Measurements from ENCODE around the gene TMEM117.
"Not testable (repeated sequence)": the region's sequence is repeated elsewhere in the genome, so short reads cannot be mapped to it uniquely, and the experiment has no call there.

TMEM117 gene

DNA sequence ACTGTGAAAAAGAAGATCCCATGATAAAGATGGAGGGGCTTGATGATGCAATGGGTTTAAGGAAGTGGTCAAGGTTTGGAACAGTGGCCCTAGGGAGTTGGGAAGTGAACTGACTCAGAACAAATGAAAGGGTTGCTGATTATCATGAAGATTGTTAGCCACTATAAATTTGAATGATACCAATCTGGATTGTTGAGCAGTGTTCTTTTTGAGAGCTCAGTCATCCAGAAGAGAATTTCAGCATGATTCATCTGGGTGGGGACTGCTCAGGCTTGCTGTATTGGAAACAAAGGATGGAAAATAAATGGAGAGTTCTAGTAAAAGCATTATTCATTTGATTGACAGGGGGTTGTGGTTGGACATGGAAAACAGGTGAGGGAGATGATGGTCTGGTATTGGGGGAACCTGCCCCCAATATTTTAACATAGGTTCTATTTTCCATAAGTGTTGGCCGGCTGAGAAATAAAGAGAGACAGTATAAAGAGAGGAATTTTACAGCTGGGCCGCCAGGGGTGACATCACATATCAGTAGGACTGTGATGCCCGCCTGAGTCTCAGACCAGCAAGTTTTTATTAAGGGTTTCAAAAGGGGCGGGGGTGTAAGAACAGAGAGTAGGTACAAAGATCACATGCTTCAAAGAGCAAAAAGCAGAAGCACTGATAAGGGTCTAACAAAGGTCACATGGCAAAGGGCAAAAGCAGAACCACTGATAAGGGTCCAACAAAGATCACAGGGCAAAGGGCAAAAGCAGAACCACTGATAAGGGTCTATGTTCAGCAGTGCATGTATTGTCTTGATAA lies 11.7 kb downstream of the TMEM117 start:
- not testable (repeated sequence) for H3K4me1 ChIP-seq (ENCODE audit: insufficient read depth, low read length); H3K4me3 ChIP-seq (ENCODE audit: low read depth in 1 of 2, low read length in 2 of 2); H3K27me3 ChIP-seq (ENCODE audit: control insufficient read depth in 1 of 2, insufficient read depth in 2 of 2, low read length in 2 of 2); H3K9ac ChIP-seq (ENCODE audit: low read length); H3K27ac ChIP-seq (ENCODE audit: low read depth, low read length); H3K36me3 ChIP-seq (ENCODE audit: insufficient read depth, low read length); H3K9me3 ChIP-seq (ENCODE audit: low read length)

DNA sequence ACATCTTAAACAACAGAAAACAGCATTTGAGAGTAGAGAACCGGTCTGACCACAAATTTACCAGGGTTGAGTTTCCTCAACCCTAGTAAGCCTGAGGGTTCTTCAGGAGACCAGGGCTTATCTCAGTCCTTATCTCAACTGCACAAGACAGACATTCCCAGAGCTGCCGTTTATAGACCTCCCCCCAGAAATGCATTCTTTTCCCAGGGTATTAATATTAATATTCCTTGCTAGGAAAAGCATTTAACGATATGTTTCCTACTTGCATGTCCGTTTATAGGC lies 12.3 kb downstream of the TMEM117 start:
- Histone ChIP-seq H3K9ac (ENCODE audit: low read length) (no peak overlapping the region), H3K4me1 (ENCODE audit: insufficient read depth, low read length) (no peaks in the 10 kb centered on the region), H3K9me3 (ENCODE audit: low read length) (no peaks in the 10 kb centered on the region), H3K36me3 (ENCODE audit: insufficient read depth, low read length) (no peaks in the 10 kb centered on the region), H3K4me3 (ENCODE audit: low read depth in 1 of 2, low read length in 2 of 2) (no peak overlapping the region), H3K27me3 (ENCODE audit: control insufficient read depth in 1 of 2, insufficient read depth in 2 of 2, low read length in 2 of 2) (no peaks in the 10 kb centered on the region), H3K27ac (ENCODE audit: low read depth, low read length) (no peak overlapping the region)

DNA sequence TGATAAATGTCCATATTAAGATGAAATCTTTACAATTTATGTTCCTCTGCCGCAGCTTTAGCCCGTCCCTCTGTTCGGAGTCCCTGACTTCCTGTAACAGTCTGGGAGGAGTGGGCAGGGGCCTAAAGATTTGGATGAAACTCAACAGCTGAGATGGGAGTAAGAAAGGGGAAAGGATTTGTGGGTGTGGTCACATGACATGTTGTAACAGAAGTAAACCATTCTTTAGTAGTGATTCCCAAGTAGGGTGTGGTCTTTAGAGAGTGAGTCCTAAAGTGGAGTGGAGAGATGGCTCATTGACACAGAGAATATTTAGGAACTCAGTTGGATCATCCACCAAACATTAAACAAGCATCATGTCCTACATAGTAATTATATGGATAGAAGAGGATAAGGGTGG lies 12.9 kb downstream of the TMEM117 start:
- no peak overlapping the region for H3K9ac ChIP-seq (ENCODE audit: low read length)
- H3K27me3 ChIP-seq (ENCODE audit: control insufficient read depth in 1 of 2, insufficient read depth in 2 of 2, low read length in 2 of 2), result no peaks in the 10 kb centered on the region
- H3K27ac ChIP-seq (ENCODE audit: low read depth, low read length), result no peak overlapping the region
- no peaks in the 10 kb centered on the region for H3K4me1 ChIP-seq (ENCODE audit: insufficient read depth, low read length)
- no peak overlapping the region for H3K4me3 ChIP-seq (ENCODE audit: low read depth in 1 of 2, low read length in 2 of 2)
- no peaks in the 10 kb centered on the region for H3K9me3 ChIP-seq (ENCODE audit: low read length)
- H3K36me3 ChIP-seq (ENCODE audit: insufficient read depth, low read length), result no peaks in the 10 kb centered on the region

DNA sequence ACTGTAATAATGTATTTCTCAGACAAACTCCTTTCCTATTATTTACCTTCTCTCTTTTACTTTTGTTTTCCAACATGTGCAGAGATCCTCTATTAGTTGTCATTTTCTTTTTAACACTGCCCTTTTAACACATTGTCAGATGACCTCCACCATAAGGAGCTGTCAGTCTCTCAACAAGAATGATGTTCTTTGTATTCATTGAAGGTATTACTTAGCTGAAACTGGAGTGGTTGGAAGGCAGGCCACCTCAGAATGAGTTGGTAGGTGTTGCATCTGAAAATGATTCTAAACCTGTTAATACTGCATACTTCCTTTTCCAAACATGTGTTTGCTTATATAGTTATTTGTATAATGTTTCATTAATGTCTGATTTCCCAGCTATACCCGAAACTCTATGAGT lies 16.9 kb downstream of the TMEM117 start:
- H3K9ac ChIP-seq (ENCODE audit: low read length), result no peak overlapping the region
- no peaks in the 10 kb centered on the region for H3K9me3 ChIP-seq (ENCODE audit: low read length)
- no peak overlapping the region for H3K27ac ChIP-seq (ENCODE audit: low read depth, low read length)
- H3K36me3 ChIP-seq (ENCODE audit: insufficient read depth, low read length), result no peaks in the 10 kb centered on the region
- no peaks in the 10 kb centered on the region for H3K4me1 ChIP-seq (ENCODE audit: insufficient read depth, low read length)
- H3K4me3 ChIP-seq (ENCODE audit: low read depth in 1 of 2, low read length in 2 of 2), result no peak overlapping the region
- H3K27me3 ChIP-seq (ENCODE audit: control insufficient read depth in 1 of 2, insufficient read depth in 2 of 2, low read length in 2 of 2), result no peaks in the 10 kb centered on the region

DNA sequence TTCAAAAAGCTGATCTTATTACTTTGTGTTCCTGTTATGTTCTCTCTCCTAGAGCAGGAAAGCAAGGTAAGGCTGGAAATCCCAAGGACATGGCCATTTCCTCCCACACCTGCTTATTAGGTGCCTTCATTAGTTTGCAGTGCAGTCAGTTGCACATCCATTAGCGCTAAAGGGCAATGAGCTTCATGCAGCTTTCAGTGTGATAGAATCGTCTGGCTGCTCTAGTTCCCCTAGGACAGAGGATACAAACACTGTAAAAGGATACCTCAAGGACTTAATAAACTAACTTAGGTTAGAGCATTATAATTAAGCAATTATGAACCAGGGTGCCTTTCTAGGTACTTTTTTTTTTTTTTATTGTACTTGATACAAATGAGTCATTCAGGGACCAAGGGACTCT lies 21.1 kb downstream of the TMEM117 start:
- Histone ChIP-seq H3K4me3 (ENCODE audit: low read depth in 1 of 2, low read length in 2 of 2) (no peak overlapping the region), H3K9me3 (ENCODE audit: low read length) (no peaks in the 10 kb centered on the region), H3K36me3 (ENCODE audit: insufficient read depth, low read length) (no peaks in the 10 kb centered on the region), H3K27me3 (ENCODE audit: control insufficient read depth in 1 of 2, insufficient read depth in 2 of 2, low read length in 2 of 2) (no peaks in the 10 kb centered on the region), H3K9ac (ENCODE audit: low read length) (no peak overlapping the region), H3K27ac (ENCODE audit: low read depth, low read length) (no peak overlapping the region), H3K4me1 (ENCODE audit: insufficient read depth, low read length) (no peaks in the 10 kb centered on the region)

DNA sequence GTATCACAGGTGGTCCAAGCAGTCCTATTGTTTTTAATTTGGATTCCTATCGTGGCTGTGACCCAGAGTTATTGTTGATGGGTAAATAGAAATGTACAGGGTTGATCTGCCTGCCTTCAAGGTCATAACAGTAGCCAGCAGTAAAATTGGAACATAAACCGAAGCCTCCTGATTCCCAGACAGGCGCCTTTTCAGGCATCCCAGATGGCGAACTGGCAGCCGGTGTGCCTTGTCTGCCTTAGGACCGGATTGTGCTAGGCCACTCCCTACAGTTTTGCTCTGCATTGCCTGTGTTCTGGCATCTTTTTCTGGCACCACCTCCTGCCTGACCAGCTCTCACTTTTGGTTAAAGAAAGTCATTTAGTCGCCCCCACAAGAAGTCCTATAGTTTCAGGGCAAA lies 22.2 kb downstream of the TMEM117 start:
- H3K27me3 ChIP-seq (ENCODE audit: control insufficient read depth in 1 of 2, insufficient read depth in 2 of 2, low read length in 2 of 2), result no peaks in the 10 kb centered on the region
- no peaks in the 10 kb centered on the region for H3K36me3 ChIP-seq (ENCODE audit: insufficient read depth, low read length)
- no peaks in the 10 kb centered on the region for H3K4me1 ChIP-seq (ENCODE audit: insufficient read depth, low read length)
- no peak overlapping the region for H3K27ac ChIP-seq (ENCODE audit: low read depth, low read length)
- H3K4me3 ChIP-seq (ENCODE audit: low read depth in 1 of 2, low read length in 2 of 2), result no peak overlapping the region
- H3K9me3 ChIP-seq (ENCODE audit: low read length), result no peaks in the 10 kb centered on the region
- H3K9ac ChIP-seq (ENCODE audit: low read length), result no peak overlapping the region

DNA sequence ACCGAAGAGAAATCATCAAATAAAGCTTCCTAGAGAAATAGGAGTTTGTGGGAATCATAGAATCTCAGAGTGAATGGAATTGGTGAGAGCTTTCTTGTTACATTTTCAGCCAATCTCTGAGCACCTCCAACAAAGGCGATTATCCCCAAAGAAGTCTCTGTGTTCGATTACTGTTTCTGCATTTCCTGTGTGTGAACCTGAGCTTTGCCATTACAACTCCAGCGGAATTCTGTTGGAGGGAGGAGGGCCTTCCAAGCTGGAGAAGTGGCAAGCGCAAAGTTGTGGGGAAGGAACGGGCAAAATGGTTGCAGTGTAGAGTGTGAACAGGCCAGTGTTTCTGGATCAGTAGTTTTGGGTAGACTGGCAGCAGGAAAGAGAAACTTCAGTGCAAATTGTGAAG lies 23.1 kb downstream of the TMEM117 start:
- Histone ChIP-seq H3K27ac (ENCODE audit: low read depth, low read length) (no peak overlapping the region), H3K27me3 (ENCODE audit: control insufficient read depth in 1 of 2, insufficient read depth in 2 of 2, low read length in 2 of 2) (no peaks in the 10 kb centered on the region)

DNA sequence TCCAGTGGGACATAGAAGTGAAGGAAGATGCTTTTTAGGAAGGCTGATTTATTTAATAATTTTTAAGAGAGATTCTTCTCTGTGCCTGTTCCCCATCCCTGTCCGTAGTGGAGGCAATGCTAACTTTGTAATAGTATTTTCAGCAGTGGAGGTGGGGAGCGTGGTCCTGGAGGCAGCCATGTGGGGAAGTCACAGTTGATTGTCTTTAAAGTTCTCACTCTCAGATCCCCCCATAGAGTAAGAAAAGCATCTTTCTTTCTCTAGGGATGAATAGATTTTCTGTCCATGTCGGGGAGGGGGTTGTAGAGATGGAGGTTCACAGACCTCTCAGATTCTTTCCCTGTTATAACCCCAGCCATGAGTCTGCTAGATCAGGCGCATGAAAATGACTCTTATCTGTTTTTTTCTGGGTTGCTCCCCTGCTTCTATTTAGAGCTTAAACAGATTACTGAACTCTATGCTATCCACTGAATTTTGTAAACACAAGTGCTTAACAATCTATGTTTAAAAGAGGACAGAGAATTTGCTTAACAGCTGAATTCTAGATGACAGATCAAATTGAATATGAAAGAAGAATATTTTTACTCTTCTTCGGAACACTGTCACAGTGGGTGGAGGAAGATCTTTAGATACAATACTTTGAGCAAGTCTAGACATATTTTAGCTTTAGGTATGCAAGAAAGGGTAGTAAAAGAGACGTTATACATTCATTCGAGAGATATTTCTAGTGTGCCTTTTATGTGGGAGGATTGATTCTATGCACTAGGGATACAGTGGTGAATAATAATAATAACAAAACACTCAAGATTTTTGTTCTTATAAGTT lies 25.3 kb downstream of the TMEM117 start:
- Histone ChIP-seq H3K4me1 (ENCODE audit: insufficient read depth, low read length) (no peaks in the 10 kb centered on the region), H3K27ac (ENCODE audit: low read depth, low read length) (no peak overlapping the region), H3K27me3 (ENCODE audit: control insufficient read depth in 1 of 2, insufficient read depth in 2 of 2, low read length in 2 of 2) (no peaks in the 10 kb centered on the region), H3K4me3 (ENCODE audit: low read depth in 1 of 2, low read length in 2 of 2) (no peak overlapping the region), H3K9ac (ENCODE audit: low read length) (no peak overlapping the region), H3K9me3 (ENCODE audit: low read length) (no peaks in the 10 kb centered on the region), H3K36me3 (ENCODE audit: insufficient read depth, low read length) (no peaks in the 10 kb centered on the region)

More for the DNA sequence above, 23.1 kb downstream of the TMEM117 start:
- Histone ChIP-seq H3K4me3 (ENCODE audit: low read depth in 1 of 2, low read length in 2 of 2) (no peak overlapping the region), H3K9me3 (ENCODE audit: low read length) (no peaks in the 10 kb centered on the region), H3K9ac (ENCODE audit: low read length) (no peak overlapping the region), H3K36me3 (ENCODE audit: insufficient read depth, low read length) (no peaks in the 10 kb centered on the region), H3K4me1 (ENCODE audit: insufficient read depth, low read length) (no peaks in the 10 kb centered on the region)

DNA sequence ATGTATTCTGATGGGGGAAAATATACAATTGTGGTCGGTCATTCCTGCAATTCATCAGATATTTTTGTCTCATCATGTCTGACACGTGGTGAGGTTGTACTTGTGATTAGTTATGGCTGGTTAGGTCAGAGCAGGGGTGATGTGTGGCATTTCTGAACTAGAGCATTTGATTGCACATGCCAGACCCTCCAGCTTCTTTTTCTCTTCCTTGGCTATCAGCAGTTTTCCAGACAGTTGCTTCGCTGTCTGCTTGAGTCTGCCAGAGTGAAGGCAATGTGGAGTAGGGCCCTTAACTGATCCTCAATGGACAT lies 25.9 kb downstream of the TMEM117 start:
- Histone ChIP-seq H3K9me3 (ENCODE audit: low read length) (no peaks in the 10 kb centered on the region), H3K9ac (ENCODE audit: low read length) (no peak overlapping the region), H3K27me3 (ENCODE audit: control insufficient read depth in 1 of 2, insufficient read depth in 2 of 2, low read length in 2 of 2) (no peaks in the 10 kb centered on the region), H3K4me1 (ENCODE audit: insufficient read depth, low read length) (no peaks in the 10 kb centered on the region), H3K36me3 (ENCODE audit: insufficient read depth, low read length) (no peaks in the 10 kb centered on the region), H3K4me3 (ENCODE audit: low read depth in 1 of 2, low read length in 2 of 2) (no peak overlapping the region), H3K27ac (ENCODE audit: low read depth, low read length) (no peak overlapping the region)

DNA sequence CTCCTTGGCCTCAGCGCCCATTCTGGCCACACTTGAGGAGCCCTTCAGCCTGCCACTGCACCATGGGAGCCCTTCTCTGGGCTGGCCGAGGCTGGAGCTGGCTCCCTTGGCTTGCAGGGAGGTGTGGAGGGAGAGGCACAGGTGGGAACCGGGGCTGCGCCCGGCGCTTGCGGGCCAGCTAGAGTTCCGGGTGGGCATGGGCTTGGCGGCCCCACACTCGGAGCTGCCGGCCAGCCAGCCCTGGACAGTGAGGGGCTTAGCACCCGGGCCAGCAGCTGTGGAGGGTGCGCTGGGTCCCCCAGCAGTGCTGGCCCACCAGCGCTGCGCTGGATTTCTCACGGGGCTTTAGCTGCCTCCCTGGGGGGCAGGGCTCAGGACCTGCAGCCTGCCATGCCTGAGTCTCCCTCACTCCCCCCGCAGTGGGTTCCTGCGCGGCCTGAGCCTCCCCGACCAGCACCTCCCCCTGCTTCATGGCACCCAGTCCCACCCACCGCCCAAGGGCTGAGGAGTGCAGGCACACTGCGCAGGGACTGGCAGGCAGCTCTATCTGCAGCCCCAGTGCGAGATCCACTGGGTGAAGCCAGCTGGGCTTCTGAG lies 28.0 kb downstream of the TMEM117 start:
- Histone ChIP-seq H3K36me3 (ENCODE audit: insufficient read depth, low read length) (no peaks in the 10 kb centered on the region), H3K9me3 (ENCODE audit: low read length) (no peaks in the 10 kb centered on the region), H3K27ac (ENCODE audit: low read depth, low read length) (no peak overlapping the region)

DNA sequence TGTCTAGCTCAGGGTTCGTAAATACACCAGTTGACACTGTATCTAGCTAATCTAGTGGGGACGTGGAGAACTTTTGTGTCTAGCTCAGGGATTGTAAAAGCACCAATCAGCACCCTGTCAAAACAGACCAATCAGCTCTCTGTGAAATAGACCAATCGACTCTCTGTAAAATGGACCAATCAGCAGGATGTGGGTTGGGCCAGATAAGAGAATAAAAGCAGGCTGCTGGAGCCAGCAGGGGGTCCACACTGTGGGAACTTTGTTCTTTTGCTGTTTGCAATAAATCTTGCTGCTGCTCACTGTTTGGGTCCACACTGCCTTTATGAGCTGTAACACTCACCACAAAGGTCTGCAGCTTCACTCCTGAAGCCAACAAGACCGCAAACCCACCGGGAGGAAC lies 28.7 kb downstream of the TMEM117 start:
- H3K9me3 ChIP-seq (ENCODE audit: low read length); H3K27me3 ChIP-seq (ENCODE audit: control insufficient read depth in 1 of 2, insufficient read depth in 2 of 2, low read length in 2 of 2); H3K36me3 ChIP-seq (ENCODE audit: insufficient read depth, low read length); H3K4me1 ChIP-seq (ENCODE audit: insufficient read depth, low read length); H3K4me3 ChIP-seq (ENCODE audit: low read depth in 1 of 2, low read length in 2 of 2); H3K27ac ChIP-seq (ENCODE audit: low read depth, low read length); H3K9ac ChIP-seq (ENCODE audit: low read length): not testable (repeated sequence)

More for the DNA sequence above, 28.0 kb downstream of the TMEM117 start:
- Histone ChIP-seq H3K4me1 (ENCODE audit: insufficient read depth, low read length) (no peaks in the 10 kb centered on the region), H3K27me3 (ENCODE audit: control insufficient read depth in 1 of 2, insufficient read depth in 2 of 2, low read length in 2 of 2) (no peaks in the 10 kb centered on the region), H3K4me3 (ENCODE audit: low read depth in 1 of 2, low read length in 2 of 2) (no peak overlapping the region), H3K9ac (ENCODE audit: low read length) (no peak overlapping the region)

DNA sequence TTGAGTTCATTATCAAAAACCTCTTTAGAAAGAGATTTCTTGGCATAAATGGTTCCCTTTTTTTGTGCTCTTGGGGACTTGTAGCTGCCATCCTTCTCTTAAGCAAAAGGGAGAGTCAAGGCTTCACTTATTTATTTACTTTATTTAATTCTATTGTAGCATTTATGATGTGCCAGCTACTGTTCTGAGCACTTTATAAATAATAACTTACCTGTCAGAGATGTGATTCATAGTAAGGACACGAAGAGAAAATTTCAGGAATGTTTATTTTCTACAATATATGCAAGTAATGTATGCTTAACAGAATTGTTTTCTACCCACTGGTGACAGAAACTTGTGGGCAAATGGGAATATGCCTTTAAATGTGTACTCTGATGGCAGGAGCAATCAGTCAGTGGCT lies 33.3 kb downstream of the TMEM117 start:
- Histone ChIP-seq H3K9ac (ENCODE audit: low read length) (no peak overlapping the region), H3K27me3 (ENCODE audit: control insufficient read depth in 1 of 2, insufficient read depth in 2 of 2, low read length in 2 of 2) (no peaks in the 10 kb centered on the region), H3K4me1 (ENCODE audit: insufficient read depth, low read length) (no peaks in the 10 kb centered on the region), H3K36me3 (ENCODE audit: insufficient read depth, low read length) (no peaks in the 10 kb centered on the region), H3K27ac (ENCODE audit: low read depth, low read length) (no peak overlapping the region), H3K9me3 (ENCODE audit: low read length) (no peaks in the 10 kb centered on the region), H3K4me3 (ENCODE audit: low read depth in 1 of 2, low read length in 2 of 2) (no peak overlapping the region)
